Measurements from ENCODE around the gene ZNF79. TPM values are rescaled to one million over a fixed set of nuclear protein-coding genes. Genes with fewer than 3 reads are reported as not detected.
A peak's percentile ranks its signal among the peaks of the same experiment; 100 is the strongest.

Gene ZNF79
- total RNA-seq, 1 donor from 2014 or later = 14.1 TPM

DNA sequence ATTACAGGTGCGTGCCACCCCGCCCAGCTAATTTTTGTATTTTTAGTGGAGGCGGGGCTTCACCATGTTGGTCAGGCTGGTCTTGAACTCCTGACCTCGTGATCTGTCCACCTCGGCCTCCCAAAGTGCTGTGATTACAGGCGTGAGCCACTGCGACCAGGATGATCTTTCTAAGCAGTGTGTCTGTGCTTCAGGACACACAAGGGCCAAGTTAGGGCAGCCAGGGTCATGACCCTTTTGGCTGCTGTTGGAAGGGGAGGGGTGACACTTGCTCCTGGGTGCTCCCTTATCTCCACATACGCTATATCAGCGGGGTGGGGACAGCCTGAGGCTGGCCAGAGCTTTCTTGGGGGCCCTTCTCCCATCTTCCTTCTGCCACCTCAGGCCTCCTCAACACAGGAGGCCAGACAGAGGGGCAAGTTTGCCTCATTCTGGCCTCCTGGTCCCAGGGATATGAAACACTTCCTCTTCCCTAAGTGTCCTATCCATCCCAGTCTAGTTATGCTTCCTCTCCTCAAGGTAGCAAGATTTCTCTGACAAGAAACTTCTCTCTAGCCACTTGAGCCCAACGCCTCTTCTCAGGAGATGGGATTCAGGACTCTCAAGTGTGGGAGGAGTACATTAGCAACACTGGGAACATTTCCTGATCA lies 1.9 kb upstream of the ZNF79 start:
- Mint-ChIP-seq H3K4me1 (ENCODE audit: unreplicated experiment) (peaks cover 35% of the 10 kb centered on the region), H3K4me3 (peak overlapping the region; percentile 98), H3K27me3 (no peaks in the 10 kb centered on the region), H3K27ac (peak overlapping the region; percentile 97), H3K9me3 (no peaks in the 10 kb centered on the region), H3K36me3 (no peaks in the 10 kb centered on the region)
- DNase-seq (ENCODE audit: extremely low spot score, unreplicated experiment) = no peak
- no peak for TF ChIP-seq CTCF (conservative IDR thresholded peaks at IDR 0.05)

DNA sequence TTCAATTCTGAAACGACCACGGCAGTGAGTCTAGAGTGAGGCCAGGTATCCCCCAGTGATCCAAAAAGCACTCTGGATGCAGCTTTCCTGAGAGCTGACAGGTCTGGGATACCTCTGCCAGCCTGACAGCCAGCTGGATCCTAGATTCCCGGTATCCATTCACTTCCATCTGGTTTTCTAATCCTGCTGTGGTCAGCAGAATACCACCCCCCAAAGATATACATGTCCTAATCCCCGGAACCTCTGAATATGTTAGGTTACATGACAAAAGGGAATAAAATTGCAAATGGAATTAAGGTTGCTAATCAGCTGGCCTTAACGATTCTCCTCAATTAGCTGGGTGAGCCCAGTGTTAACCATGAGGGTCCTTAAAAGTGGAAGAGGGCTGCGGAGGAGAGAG lies 1.4 kb upstream of the ZNF79 start:
- Mint-ChIP-seq H3K27me3 (no peaks in the 10 kb centered on the region), H3K9me3 (no peaks in the 10 kb centered on the region), H3K4me1 (ENCODE audit: unreplicated experiment) (peaks cover 35% of the 10 kb centered on the region), H3K4me3 (peak overlapping the region; percentile 98), H3K27ac (peak overlapping the region; percentile 97), H3K36me3 (no peaks in the 10 kb centered on the region)
- no peak for DNase-seq (ENCODE audit: extremely low spot score, unreplicated experiment)
- no peak for TF ChIP-seq CTCF (conservative IDR thresholded peaks at IDR 0.05)

DNA sequence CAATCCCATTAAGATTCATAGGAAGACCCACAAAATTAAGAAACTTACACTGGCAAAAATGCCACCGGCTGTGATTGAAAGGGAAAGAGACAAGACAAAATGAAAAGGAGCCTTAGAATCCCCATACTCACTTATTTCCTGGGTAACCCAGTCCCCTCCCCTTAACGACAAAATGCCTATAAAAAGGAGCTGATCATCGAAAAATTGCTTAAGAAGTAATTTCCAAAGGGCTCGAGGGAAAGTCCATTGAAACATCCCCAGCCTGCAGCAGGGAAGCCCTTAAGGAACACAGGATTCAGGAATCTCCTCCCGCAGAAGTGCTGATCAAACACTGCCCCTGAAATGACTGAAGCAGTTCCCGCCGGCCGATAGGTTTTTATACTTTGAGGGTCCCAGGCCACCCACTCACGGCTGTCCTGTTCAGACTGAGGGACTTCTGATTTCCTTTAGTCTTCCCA lies 677 bp upstream of the ZNF79 start:
- peak; percentile 17 for TF ChIP-seq CTCF (conservative IDR thresholded peaks at IDR 0.05)

DNA sequence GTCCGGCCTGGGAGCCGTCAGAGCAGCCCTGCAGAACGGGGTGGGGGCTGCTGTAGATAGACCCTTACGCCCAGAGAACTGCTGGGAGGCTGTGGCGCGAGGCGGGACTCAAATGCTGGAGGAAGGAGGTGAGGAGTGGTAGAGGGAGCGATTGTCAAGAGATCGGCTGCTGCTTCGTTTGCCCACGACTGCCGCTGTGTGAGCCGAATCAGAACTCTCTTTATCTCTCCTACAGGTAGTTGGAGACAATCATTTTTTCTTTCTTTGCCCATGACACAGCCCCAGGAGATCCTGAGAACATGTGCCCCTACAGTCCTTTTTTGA lies 456 bp downstream of the ZNF79 start:
- DNase-seq (ENCODE audit: extremely low spot score, unreplicated experiment) = no peak
- H3K36me3 Mint-ChIP-seq = no peaks in the 10 kb centered on the region
- TF ChIP-seq CTCF (conservative IDR thresholded peaks at IDR 0.05) = no peak
- H3K4me3 Mint-ChIP-seq = peak overlapping the region; percentile 98
- H3K4me1 Mint-ChIP-seq (ENCODE audit: unreplicated experiment) = peaks cover 35% of the 10 kb centered on the region
- H3K27me3 Mint-ChIP-seq = no peaks in the 10 kb centered on the region
- peak overlapping the region; percentile 97 for H3K27ac Mint-ChIP-seq
- no peaks in the 10 kb centered on the region for H3K9me3 Mint-ChIP-seq

More for the DNA sequence above, 677 bp upstream of the ZNF79 start:
- no peaks in the 10 kb centered on the region for H3K27me3 Mint-ChIP-seq
- H3K4me3 Mint-ChIP-seq = peak overlapping the region; percentile 98
- peak overlapping the region; percentile 97 for H3K27ac Mint-ChIP-seq
- no peaks in the 10 kb centered on the region for H3K36me3 Mint-ChIP-seq
- peaks cover 35% of the 10 kb centered on the region for H3K4me1 Mint-ChIP-seq (ENCODE audit: unreplicated experiment)
- no peak for DNase-seq (ENCODE audit: extremely low spot score, unreplicated experiment)
- H3K9me3 Mint-ChIP-seq = no peaks in the 10 kb centered on the region

DNA sequence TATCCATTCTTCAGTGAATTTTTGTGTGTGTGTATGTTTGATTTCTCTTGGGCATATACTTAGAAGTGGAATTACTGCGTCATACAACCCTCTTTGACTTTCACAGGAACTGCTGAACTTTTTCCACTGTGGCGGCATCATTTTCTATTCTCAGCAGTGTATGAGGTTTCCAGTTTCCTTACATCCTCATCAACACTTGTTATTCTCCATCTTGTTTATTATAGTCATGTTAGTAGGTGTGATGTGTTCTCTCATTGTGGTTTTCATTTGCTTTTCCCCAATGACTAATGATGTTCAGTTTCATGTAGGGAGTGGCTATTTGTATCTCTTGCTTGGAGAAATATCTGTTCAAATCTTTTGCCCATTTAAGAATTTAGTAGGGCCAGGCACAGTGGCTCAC lies 2.6 kb downstream of the ZNF79 start:
- no peaks in the 10 kb centered on the region for H3K9me3 Mint-ChIP-seq
- H3K27me3 Mint-ChIP-seq = no peaks in the 10 kb centered on the region
- H3K4me1 Mint-ChIP-seq (ENCODE audit: unreplicated experiment) = peaks cover 35% of the 10 kb centered on the region
- TF ChIP-seq CTCF (conservative IDR thresholded peaks at IDR 0.05) = no peak
- H3K27ac Mint-ChIP-seq = peak overlapping the region; percentile 30
- H3K36me3 Mint-ChIP-seq = peaks cover 9% of the 10 kb centered on the region
- peak overlapping the region; percentile 58 for H3K4me3 Mint-ChIP-seq
- DNase-seq (ENCODE audit: extremely low spot score, unreplicated experiment) = no peak

Data from type B pancreatic cell (in vitro differentiated cells).